GM18951 (cell line): ENCODE results near the gene WSCD2.

Experiments used
- POLR2A ChIP-seq: IDR thresholded peaks from 4 replicates; pipeline ENCODE4 v1.6.1; 2011; ENCODE audit warnings: mild to moderate bottlenecking; ENCODE audit not compliant: insufficient read length, insufficient read depth; ENCODE audit errors: extremely low read depth
- in situ Hi-C: fragments of 300-500 bp; cut with MboI; formaldehyde crosslinking; loops from one replicate; pipeline ENCODE4 v1.12.0; 2022; ENCODE audit warnings: low sequenced_read_pairs, mixed read lengths, inconsistent platforms; ENCODE audit not compliant: unreplicated experiment

The WSCD2 gene

DNA sequence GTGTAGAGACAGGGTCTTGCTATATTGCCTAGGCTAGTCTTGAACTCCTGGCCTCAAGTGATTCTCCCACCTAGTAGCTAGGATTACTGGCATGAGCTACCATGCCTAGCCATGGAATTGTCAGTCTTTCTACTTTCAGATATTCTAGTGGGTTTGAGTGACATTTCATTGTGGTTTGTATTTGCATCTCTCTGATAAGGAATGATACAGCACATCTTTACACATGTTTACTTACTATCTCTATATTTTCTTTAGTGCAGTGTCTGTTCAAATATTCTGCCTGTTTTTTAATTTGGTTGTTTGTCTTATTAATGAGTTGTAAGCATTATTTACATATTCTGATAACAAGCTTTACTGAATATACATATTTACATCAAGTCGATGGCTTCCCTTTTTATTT lies 136.4 kb downstream of the WSCD2 start:
- TF ChIP-seq POLR2A = no peak
- in situ Hi-C loops = no loop called here

DNA sequence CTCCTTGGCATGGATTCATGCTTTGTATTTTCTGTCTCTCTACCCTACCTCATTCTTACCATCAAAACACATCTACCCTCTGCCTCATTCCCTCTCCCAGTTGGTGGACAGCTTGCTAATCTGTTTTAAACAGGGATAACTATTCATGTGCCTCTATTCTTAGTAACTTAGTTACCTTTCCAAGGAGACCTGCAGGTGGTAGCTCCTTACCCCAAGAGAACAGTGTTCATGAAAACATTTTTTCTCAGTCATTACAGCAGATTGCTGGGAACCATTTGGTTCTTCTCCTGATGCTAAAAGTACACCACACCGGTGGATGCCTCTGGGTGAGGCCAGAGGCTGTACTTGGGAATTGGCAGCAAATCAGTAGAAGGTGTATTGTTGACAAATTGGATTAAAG lies 137.0 kb downstream of the WSCD2 start:
- in situ Hi-C loops = no loop called here
- no peak for TF ChIP-seq POLR2A

DNA sequence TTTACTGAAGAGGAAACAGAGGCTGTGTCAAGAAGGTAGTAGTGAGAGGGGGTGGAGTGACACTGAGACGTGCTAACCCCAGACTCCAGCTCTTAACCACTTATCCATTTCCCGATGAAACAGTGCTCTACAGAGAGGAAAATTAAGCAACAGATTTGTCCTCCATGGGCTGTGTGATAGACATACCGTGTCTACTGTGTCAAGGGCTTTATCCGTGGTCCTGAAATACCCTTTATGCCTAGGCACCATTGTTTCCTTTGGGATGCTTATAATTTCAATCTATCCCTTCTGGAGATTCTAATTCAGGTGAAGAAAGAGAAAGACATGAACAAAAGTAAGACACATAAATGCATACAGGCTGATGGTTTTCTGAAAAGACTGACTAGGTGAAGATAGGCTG lies 138.4 kb downstream of the WSCD2 start:
- TF ChIP-seq POLR2A = no peak
- in situ Hi-C loops = no loop called here

- in situ Hi-C loops = no loop called here
- TF ChIP-seq POLR2A = no peak
Measured at GRCh38 chr12:108268397-108268796, 139.3 kb downstream of the WSCD2 start.

DNA sequence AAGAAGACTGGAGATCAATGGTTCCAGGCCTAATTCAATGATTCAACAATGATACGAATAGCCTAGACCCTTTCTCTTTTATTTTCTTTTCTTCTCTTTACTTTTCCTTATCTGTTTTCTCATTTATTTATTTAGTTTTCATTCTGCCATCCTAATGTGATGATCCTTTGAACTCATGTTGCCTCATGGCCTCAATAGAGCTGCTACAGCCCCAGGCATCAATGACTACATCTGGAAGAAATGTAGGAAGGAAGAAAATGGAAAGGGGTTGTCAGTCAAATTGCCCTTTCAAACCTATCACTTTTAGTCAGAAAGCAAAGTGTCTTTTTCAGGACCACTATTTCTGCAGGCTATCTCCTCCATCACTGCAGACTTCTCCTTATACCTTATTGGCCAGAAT lies 140.1 kb downstream of the WSCD2 start:
- no peak for TF ChIP-seq POLR2A
- in situ Hi-C loops = no loop called here

- in situ Hi-C loops = no loop called here
- TF ChIP-seq POLR2A = no peak
Measured at GRCh38 chr12:108270035-108270848, 141.2 kb downstream of the WSCD2 start.

DNA sequence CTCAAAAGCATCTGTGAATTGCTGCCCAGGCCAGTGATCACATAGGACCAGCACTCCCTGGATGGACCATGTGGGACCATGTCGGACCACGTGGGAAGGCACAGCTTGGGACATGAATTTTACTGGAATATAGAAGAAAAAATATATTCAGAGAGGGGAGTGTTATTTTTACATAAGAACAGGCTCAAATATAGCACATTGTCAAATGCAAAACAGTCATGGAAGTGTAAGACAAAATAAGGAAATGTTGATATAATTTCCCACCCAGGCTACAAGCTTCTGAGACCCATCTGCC lies 141.7 kb downstream of the WSCD2 start:
- in situ Hi-C loops = no loop called here
- TF ChIP-seq POLR2A = no peak

DNA sequence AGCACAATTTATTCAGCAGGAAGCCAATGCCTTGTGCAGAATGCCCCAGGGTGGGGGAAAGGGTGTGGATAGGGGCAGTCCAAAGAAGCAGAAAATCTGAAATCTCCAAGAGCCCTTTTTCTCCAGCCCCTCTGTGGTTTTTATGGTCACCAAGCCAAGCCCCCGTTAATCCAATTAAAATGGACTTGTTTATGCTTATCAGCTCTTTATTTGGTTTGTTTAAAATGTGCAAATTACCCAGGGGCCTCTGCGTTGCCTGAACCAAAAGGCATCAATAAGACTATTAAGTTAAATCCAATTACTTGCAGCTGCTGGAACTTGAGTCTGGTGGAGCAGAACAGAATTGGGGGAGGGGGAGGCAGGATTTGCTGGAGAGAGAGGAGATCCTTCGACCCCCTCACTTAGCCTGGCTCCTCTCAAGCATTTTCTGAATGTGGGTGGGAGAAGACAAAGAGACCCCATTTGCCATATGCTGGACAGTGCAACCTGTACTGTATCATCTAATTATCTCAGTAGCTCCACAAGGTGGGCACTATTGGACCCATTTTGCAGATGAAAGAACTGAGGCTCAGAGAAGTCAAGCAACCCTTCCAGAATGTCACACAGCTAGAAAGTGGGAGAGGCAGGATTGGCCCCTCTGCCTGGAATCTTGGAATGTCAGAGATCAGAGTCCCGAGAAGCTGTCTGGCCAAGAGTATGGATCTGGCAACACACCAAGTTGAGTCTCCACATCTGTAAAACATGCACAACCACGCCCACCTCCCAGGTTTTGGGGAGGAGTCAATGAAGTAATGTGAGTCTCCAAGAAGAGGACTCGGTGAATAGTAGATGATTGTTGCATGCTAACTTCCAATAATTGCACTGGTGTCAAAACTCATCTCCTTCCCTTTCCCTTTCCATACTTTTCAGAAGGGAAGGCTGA lies 143.1 kb downstream of the WSCD2 start:
- TF ChIP-seq POLR2A = no peak
- in situ Hi-C loops = no loop called here

DNA sequence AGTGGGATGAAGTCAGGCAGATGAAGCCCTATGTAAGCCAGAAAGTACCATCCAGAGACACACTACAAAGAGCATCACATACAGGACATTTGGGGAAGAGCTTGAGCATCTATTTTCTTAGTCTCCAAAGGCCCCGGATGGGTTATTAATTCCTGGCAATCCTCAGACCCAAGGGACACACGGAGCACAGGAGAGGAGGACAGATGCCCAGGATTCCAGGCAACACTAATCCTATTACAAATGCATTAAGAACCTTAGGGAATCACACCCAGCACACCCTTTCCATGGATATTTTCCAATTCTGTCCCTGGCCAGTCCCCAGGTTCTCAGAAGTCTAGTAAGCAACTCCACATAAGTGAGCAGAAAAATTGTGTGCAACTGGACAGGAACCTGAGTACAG lies 144.1 kb downstream of the WSCD2 start:
- no peak for TF ChIP-seq POLR2A
- in situ Hi-C loops = no loop called here

- TF ChIP-seq POLR2A = no peak
- in situ Hi-C loops = no loop called here
Measured at GRCh38 chr12:108277613-108278012, 148.5 kb downstream of the WSCD2 start.

- no peak for TF ChIP-seq POLR2A
- in situ Hi-C loops = no loop called here
Measured at GRCh38 chr12:108282160-108282559, 153.1 kb downstream of the WSCD2 start.

GRCh38 chr12:108282676-108283075 lies 153.6 kb downstream of the WSCD2 start:
- in situ Hi-C loops = no loop called here

DNA sequence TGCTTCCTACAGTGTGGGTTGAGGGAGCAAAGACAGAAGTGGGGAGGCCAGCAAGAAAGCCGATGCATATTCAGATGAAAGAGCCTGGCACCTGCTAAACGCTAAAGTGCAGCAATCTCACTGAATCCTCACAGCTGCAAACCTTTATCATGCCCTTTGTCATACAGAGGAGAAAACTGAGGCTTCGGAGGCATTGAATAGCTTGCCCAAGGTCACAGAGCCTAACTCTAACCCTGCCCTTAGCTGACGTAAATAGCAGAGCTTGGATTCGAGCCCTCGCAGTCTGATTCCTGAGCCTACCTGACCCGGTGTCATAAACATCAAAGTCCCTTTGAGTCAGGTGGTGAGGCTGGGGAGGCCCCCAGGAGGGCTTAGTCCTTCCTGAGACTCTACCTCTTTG lies 155.1 kb downstream of the WSCD2 start:
- no peak for TF ChIP-seq POLR2A
- in situ Hi-C loops = no loop called here

More at GRCh38 chr12:108282676-108283075, 153.6 kb downstream of the WSCD2 start:
- no peak for TF ChIP-seq POLR2A

GRCh38 chr12:108285016-108285415 lies 155.9 kb downstream of the WSCD2 start:
- no peak for TF ChIP-seq POLR2A
- in situ Hi-C loops = no loop called here
